ENCODE data around the gene IFI27L1.

The IFI27L1 gene

DNA sequence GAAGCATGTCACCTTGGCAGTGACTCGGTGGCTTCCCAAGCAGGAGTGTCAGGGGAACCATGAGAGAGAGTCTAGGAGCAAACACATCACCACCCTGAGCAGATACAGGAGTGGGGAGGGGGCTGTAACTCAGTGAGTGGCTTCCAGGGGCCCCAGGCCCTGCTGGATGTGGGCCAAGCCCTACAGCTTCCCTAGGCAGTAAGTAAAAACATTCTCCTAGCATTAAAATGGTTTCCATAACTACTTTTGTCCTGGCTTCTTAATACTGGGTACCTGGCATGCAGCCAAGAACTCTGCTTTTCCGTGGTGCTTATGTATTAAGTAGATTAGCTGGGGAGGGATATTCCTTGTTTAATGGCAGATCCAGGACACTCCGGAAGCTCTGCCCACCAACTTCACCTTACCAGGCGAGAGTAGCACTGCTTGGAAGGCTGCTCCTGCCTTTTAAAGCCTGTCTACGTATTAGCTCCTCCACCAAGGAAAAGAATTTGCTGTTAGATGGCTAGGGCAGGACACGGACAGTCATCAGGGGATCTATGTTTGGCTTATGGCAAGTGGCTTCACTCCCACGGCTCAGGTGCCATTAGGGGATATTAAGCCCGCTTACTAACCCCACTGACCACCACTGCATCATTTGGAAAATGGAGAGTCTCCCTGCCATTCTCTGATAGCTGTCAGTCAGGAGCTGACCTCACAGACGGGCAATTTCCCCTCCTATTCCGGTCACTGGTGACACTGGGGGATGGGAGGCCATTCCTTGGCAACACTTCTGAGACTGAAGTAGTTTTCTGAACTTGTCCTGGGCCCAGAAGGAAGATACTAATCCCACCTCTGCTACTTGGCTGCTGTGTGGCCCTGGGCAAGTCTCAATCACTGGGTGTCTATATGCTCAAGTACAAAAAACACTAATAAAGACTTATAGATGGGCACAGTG lies 32.2 kb upstream of the IFI27L1 start:
- no peak for DNase-seq
- Histone ChIP-seq H3K36me3 (ENCODE audit: control insufficient read depth, insufficient read depth, low read length) (peaks cover 83% of the 10 kb centered on the region), H3K9me3 (ENCODE audit: control insufficient read depth, low read length) (no peaks in the 10 kb centered on the region)

GRCh38 chr14:94049625-94050023 lies 31.5 kb upstream of the IFI27L1 start:
- Histone ChIP-seq H3K9me3 (ENCODE audit: control insufficient read depth, low read length) (no peaks in the 10 kb centered on the region), H3K27ac (ENCODE audit: insufficient read depth, low read length, poor library complexity, severe bottlenecking) (no peak overlapping the region), H3K36me3 (ENCODE audit: control insufficient read depth, insufficient read depth, low read length) (peaks cover 90% of the 10 kb centered on the region), H3K27me3 (replicated peaks; ENCODE audit: control insufficient read depth, insufficient read depth, low read length, poor library complexity, severe bottlenecking) (no peaks in the 10 kb centered on the region), H3K4me1 (ENCODE audit: control insufficient read depth, insufficient read depth, low read length, poor library complexity, severe bottlenecking) (no peaks in the 10 kb centered on the region), H3K4me3 (ENCODE audit: insufficient read depth, low read depth, low read length, poor library complexity, severe bottlenecking) (no peak overlapping the region)
- no peak for DNase-seq

More for the DNA sequence above, 32.2 kb upstream of the IFI27L1 start:
- H3K4me3 ChIP-seq (ENCODE audit: insufficient read depth, low read depth, low read length, poor library complexity, severe bottlenecking) = no peak overlapping the region
- no peaks in the 10 kb centered on the region for H3K4me1 ChIP-seq (ENCODE audit: control insufficient read depth, insufficient read depth, low read length, poor library complexity, severe bottlenecking)
- H3K27me3 ChIP-seq (replicated peaks; ENCODE audit: control insufficient read depth, insufficient read depth, low read length, poor library complexity, severe bottlenecking) = no peaks in the 10 kb centered on the region
- H3K27ac ChIP-seq (ENCODE audit: insufficient read depth, low read length, poor library complexity, severe bottlenecking) = no peak overlapping the region

GRCh38 chr14:94050231-94050880 lies 30.8 kb upstream of the IFI27L1 start:
- no peak for DNase-seq
- Histone ChIP-seq H3K4me3 (ENCODE audit: insufficient read depth, low read depth, low read length, poor library complexity, severe bottlenecking) (no peak overlapping the region), H3K27me3 (replicated peaks; ENCODE audit: control insufficient read depth, insufficient read depth, low read length, poor library complexity, severe bottlenecking) (no peaks in the 10 kb centered on the region), H3K36me3 (ENCODE audit: control insufficient read depth, insufficient read depth, low read length) (peaks cover 96% of the 10 kb centered on the region), H3K27ac (ENCODE audit: insufficient read depth, low read length, poor library complexity, severe bottlenecking) (no peak overlapping the region), H3K9me3 (ENCODE audit: control insufficient read depth, low read length) (no peaks in the 10 kb centered on the region), H3K4me1 (ENCODE audit: control insufficient read depth, insufficient read depth, low read length, poor library complexity, severe bottlenecking) (no peaks in the 10 kb centered on the region)

DNA sequence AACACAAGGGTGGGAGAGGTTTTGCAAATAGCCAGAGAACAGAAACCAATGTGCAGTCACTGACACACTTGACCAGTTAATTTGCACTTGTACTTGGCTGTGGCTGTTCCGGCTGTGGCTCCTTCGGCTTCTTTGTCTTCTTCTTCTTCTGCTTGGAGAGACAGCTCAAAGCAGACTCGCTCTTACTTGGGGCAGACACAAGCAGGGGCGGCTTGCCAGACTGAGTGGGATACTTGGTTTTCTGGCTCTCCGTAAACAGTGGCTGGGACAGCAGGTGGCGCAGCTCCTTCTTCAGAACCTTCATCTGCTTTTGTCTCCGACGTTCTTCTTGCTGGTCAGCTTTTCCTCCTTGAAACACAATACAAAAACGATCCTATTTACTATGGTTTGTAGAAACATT lies 30.0 kb upstream of the IFI27L1 start:
- no peaks in the 10 kb centered on the region for H3K4me1 ChIP-seq (ENCODE audit: control insufficient read depth, insufficient read depth, low read length, poor library complexity, severe bottlenecking)
- no peak overlapping the region for H3K4me3 ChIP-seq (ENCODE audit: insufficient read depth, low read depth, low read length, poor library complexity, severe bottlenecking)
- H3K27me3 ChIP-seq (replicated peaks; ENCODE audit: control insufficient read depth, insufficient read depth, low read length, poor library complexity, severe bottlenecking) = no peaks in the 10 kb centered on the region
- H3K36me3 ChIP-seq (ENCODE audit: control insufficient read depth, insufficient read depth, low read length) = peaks cover 95% of the 10 kb centered on the region
- no peaks in the 10 kb centered on the region for H3K9me3 ChIP-seq (ENCODE audit: control insufficient read depth, low read length)
- no peak overlapping the region for H3K27ac ChIP-seq (ENCODE audit: insufficient read depth, low read length, poor library complexity, severe bottlenecking)
- no peak for DNase-seq

- Histone ChIP-seq H3K36me3 (ENCODE audit: control insufficient read depth, insufficient read depth, low read length) (peaks cover 95% of the 10 kb centered on the region), H3K27ac (ENCODE audit: insufficient read depth, low read length, poor library complexity, severe bottlenecking) (no peak overlapping the region), H3K4me1 (ENCODE audit: control insufficient read depth, insufficient read depth, low read length, poor library complexity, severe bottlenecking) (no peaks in the 10 kb centered on the region), H3K9me3 (ENCODE audit: control insufficient read depth, low read length) (no peaks in the 10 kb centered on the region), H3K27me3 (replicated peaks; ENCODE audit: control insufficient read depth, insufficient read depth, low read length, poor library complexity, severe bottlenecking) (no peaks in the 10 kb centered on the region), H3K4me3 (ENCODE audit: insufficient read depth, low read depth, low read length, poor library complexity, severe bottlenecking) (no peak overlapping the region)
- no peak for DNase-seq
Observed at GRCh38 chr14:94051779-94052178, 29.3 kb upstream of the IFI27L1 start.

- peaks cover 93% of the 10 kb centered on the region for H3K36me3 ChIP-seq (ENCODE audit: control insufficient read depth, insufficient read depth, low read length)
- no peaks in the 10 kb centered on the region for H3K4me1 ChIP-seq (ENCODE audit: control insufficient read depth, insufficient read depth, low read length, poor library complexity, severe bottlenecking)
- DNase-seq = no peak
- H3K27ac ChIP-seq (ENCODE audit: insufficient read depth, low read length, poor library complexity, severe bottlenecking) = no peak overlapping the region
- H3K4me3 ChIP-seq (ENCODE audit: insufficient read depth, low read depth, low read length, poor library complexity, severe bottlenecking) = no peak overlapping the region
- no peaks in the 10 kb centered on the region for H3K27me3 ChIP-seq (replicated peaks; ENCODE audit: control insufficient read depth, insufficient read depth, low read length, poor library complexity, severe bottlenecking)
- H3K9me3 ChIP-seq (ENCODE audit: control insufficient read depth, low read length) = no peaks in the 10 kb centered on the region
Observed at GRCh38 chr14:94052199-94052598, 28.9 kb upstream of the IFI27L1 start.

- H3K27me3 ChIP-seq (replicated peaks; ENCODE audit: control insufficient read depth, insufficient read depth, low read length, poor library complexity, severe bottlenecking) = no peaks in the 10 kb centered on the region
- H3K4me1 ChIP-seq (ENCODE audit: control insufficient read depth, insufficient read depth, low read length, poor library complexity, severe bottlenecking) = peaks cover 4% of the 10 kb centered on the region
- H3K27ac ChIP-seq (ENCODE audit: insufficient read depth, low read length, poor library complexity, severe bottlenecking) = no peak overlapping the region
- no peak for DNase-seq
- H3K36me3 ChIP-seq (ENCODE audit: control insufficient read depth, insufficient read depth, low read length) = peaks cover 93% of the 10 kb centered on the region
- no peak overlapping the region for H3K4me3 ChIP-seq (ENCODE audit: insufficient read depth, low read depth, low read length, poor library complexity, severe bottlenecking)
- no peaks in the 10 kb centered on the region for H3K9me3 ChIP-seq (ENCODE audit: control insufficient read depth, low read length)
Observed at GRCh38 chr14:94052662-94053061, 28.4 kb upstream of the IFI27L1 start.

GRCh38 chr14:94054401-94054800 lies 26.7 kb upstream of the IFI27L1 start:
- no peak overlapping the region for H3K27ac ChIP-seq (ENCODE audit: insufficient read depth, low read length, poor library complexity, severe bottlenecking)
- no peak for DNase-seq
- H3K4me1 ChIP-seq (ENCODE audit: control insufficient read depth, insufficient read depth, low read length, poor library complexity, severe bottlenecking) = peaks cover 10% of the 10 kb centered on the region
- H3K4me3 ChIP-seq (ENCODE audit: insufficient read depth, low read depth, low read length, poor library complexity, severe bottlenecking) = no peak overlapping the region
- no peaks in the 10 kb centered on the region for H3K27me3 ChIP-seq (replicated peaks; ENCODE audit: control insufficient read depth, insufficient read depth, low read length, poor library complexity, severe bottlenecking)
- H3K9me3 ChIP-seq (ENCODE audit: control insufficient read depth, low read length) = no peaks in the 10 kb centered on the region
- H3K36me3 ChIP-seq (ENCODE audit: control insufficient read depth, insufficient read depth, low read length) = peaks cover 93% of the 10 kb centered on the region

GRCh38 chr14:94054936-94055335 lies 26.2 kb upstream of the IFI27L1 start:
- no peak for DNase-seq
- Histone ChIP-seq H3K4me1 (ENCODE audit: control insufficient read depth, insufficient read depth, low read length, poor library complexity, severe bottlenecking) (peaks cover 10% of the 10 kb centered on the region), H3K27me3 (replicated peaks; ENCODE audit: control insufficient read depth, insufficient read depth, low read length, poor library complexity, severe bottlenecking) (no peaks in the 10 kb centered on the region), H3K9me3 (ENCODE audit: control insufficient read depth, low read length) (no peaks in the 10 kb centered on the region), H3K27ac (ENCODE audit: insufficient read depth, low read length, poor library complexity, severe bottlenecking) (no peak overlapping the region), H3K36me3 (ENCODE audit: control insufficient read depth, insufficient read depth, low read length) (peaks cover 93% of the 10 kb centered on the region), H3K4me3 (ENCODE audit: insufficient read depth, low read depth, low read length, poor library complexity, severe bottlenecking) (no peak overlapping the region)
